HG03097 (cell line): Measurements from ENCODE around the gene SLCO3A1.

Experiments
- ATAC-seq: cut with Tn5 transposase; IDR thresholded peaks from one replicate; pipeline ENCODE4 v1.9.1; 2021; ENCODE audit not compliant: unreplicated experiment, low FRiP score

Gene SLCO3A1

DNA sequence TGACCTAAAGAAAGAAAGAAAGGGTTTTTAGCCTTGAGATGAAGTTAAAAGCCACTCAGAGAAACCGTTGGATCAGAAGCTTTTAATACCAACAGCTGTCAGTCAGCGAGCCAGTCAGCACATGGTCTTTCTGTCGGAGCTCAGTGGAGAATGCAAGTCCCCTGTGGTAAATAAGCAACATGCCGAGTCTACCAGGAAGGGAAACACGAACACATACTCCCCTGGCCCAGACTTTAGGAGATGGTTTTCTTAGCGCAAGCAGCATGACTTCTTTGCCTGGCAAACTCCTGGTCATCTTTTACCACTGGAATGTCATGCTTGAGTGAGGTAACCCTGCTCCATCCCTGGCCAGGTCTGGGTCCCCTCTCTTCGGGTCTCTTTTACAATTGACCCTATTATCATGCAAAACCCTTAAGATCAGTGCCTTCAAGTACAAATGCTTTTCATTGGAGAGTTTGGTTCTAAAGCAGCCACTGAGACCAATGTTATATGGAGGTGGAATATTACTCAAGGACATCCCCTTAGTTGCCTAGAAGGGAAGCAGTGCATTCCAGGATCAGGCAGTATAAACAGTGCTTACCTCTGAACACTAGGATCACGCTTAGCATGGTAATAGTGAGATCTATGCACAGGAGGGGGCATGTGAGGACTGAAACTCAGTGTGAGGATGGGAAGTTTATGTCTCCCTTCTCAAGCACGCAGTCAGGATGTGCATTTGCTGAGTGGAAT, 28.2 kb downstream of the SLCO3A1 start:
- ATAC-seq, result no peak

DNA sequence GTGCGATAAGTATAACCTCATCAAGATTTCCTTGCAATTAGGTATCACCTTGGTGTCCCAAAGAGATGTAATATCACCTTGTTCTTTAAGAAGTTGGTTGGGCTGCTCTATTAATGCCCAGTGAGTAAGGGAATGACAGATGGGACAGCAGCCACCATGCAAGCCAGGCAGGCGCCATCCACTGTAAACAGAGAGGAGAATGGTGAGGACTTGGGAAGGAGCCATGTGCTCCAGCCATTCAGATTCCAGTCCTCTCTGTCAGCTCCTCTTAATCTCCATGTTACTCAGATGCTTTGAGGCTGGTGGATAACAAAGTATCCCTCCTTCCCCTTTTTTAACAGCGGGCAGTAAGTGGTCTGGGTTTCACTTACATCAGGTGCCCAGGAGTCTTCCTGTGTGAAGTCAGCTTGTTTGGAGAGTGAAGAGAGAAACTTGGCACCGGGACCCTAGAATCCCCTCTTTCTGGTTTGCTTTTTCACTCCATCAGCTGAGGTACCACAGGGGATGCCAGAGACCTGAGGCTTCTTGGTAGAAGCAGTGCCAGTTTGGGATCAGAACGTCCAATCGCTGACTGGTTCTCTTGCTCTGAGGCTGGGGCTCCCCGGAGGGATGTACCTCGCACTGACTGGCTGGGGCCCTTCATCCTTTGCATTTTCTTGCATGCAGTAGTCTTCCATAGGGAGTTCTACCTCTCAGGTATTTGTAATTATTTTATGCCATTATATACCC, 29.5 kb downstream of the SLCO3A1 start:
- no peak for ATAC-seq

DNA sequence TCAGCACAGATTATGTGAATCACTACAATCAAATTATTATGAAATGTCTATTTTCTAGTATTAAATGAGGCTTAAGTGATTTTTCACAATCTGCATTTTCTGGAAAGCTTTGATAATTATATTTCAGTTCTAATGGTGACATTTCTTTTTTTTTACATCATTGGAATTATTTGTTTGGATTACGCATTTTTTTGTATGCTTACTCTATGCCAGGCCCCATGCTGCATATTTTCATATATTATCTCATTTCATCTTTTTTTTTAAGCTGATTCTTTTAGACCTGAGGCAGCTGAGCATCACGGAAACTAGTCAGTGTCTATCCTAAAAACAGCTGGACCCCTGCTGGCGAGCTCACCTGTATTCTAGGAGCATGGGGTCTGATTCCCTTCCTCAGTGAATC, 31.1 kb downstream of the SLCO3A1 start:
- no peak for ATAC-seq

DNA sequence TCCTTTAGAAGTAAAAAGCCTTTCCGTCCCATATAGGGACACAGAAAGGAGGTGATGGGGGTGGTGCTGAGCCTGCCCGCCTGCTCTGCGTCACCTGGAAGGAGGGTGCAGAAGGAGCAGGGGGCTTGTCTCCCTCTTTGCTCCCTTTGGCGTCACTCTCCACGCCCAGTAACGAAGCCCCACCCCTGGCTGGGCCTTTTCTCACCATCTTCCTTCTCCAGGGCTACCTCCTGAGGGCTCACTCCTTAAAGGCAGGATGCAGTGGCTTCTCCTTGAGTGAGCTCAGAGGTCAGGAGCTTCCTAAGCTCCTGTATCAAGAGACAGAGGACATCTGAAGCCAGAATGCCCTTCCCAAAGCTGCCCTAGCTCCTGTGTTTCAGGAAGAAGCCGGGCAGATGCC, 31.5 kb downstream of the SLCO3A1 start:
- ATAC-seq, result no peak

- ATAC-seq, result no peak
Measured at GRCh38 chr15:91885714-91886270, 32.3 kb downstream of the SLCO3A1 start.

- ATAC-seq, result no peak
Measured at GRCh38 chr15:91886878-91887277, 33.4 kb downstream of the SLCO3A1 start.

- no peak for ATAC-seq
Measured at GRCh38 chr15:91887321-91887720, 33.8 kb downstream of the SLCO3A1 start.

DNA sequence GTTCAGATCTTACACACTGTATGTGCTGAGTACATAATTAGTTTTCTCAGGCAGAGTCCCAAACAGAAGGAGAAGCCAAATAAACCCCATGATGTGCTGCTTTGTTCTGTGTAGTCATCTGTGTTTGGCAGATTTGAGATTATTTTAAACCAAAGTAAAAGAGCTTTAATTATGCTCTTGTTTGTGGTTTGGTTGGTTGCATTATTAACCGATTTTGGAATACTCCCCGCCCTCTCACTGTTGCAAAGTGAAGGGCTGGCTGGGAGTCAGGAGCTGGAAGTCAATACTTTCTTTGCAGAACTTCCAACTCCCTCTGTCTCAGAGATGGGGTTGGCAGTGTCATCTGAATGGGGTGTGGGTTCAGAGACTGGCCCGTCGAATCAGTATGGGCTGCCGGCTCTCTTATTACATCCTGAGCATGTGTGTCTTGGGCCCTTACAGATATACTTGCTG, 34.4 kb downstream of the SLCO3A1 start:
- ATAC-seq, result no peak

DNA sequence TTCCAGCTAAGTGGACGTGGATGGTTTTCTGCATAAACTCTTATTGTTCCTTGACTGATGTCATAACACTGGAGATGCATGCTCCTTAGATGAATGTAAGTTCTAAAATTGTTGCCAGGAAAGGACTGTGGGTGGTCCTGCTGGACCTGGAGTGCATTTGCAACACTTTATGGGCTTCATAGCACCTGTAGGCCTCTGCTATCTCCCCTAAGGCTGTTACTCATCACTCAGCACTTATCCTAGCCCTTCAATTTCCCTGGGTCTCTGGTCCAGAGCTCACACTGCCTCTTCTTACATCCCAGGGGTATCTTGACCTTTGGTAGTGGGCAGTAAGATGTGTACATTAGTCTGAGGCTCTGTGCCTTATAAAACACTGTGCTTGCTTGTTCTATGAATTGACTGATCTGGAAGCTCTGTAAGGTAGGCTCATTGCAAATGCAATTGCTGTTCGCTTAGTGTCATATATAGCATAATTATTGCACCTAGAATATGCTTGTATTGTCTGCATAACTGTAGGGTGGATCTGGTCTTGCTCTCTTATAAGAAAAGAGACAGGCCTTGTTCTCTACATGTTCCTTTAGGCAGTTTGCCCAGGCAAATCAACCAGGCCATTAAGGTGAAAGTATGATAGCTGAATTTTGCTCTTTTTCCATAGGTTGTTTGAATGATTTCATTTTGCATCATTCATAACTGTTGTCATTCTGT, 35.8 kb downstream of the SLCO3A1 start:
- ATAC-seq, result no peak

DNA sequence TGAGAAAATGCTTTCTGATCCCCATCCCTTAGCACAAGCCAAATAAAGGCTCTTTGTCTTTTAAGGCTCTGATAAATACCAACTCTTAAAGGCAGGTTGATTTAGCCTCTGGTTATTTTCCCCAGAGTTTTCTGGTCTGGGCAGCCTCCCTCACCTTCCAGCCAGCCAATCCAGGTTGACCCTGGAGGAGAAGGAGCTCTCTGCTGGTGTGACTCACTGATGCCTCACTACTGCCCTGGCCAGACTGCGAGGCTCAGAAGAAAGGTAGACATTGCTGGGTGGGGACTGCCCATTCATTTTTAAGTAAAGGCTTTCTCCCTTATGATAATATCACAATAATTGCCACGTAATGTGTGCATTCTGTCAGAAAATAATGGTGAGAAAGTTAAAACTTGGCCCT, 37.1 kb downstream of the SLCO3A1 start:
- no peak for ATAC-seq

DNA sequence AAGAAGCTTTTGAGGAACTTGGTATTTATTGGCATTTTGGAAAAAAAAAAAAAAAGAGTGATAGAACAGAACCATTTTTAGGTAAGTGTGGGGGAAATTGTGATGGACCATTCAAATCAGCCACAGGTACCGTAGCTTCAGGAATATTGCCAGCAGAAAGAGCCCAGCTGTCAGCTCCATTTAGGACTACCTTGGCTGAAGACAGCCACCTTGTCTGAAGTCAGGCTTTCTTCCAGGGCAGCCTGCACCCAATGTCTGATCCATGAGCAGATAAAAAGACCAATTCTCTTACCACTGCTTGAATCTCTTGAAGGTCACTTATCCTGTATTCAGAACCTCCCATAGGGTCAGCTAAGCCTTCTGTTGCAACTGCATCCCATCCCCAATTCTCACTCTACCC, 37.6 kb downstream of the SLCO3A1 start:
- no peak for ATAC-seq

- ATAC-seq, result no peak
Measured at GRCh38 chr15:91891788-91892345, 38.4 kb downstream of the SLCO3A1 start.

GRCh38 chr15:91892436-91892835, 38.9 kb downstream of the SLCO3A1 start:
- no peak for ATAC-seq

- no peak for ATAC-seq
Measured at GRCh38 chr15:91894606-91895005, 41.1 kb downstream of the SLCO3A1 start.

DNA sequence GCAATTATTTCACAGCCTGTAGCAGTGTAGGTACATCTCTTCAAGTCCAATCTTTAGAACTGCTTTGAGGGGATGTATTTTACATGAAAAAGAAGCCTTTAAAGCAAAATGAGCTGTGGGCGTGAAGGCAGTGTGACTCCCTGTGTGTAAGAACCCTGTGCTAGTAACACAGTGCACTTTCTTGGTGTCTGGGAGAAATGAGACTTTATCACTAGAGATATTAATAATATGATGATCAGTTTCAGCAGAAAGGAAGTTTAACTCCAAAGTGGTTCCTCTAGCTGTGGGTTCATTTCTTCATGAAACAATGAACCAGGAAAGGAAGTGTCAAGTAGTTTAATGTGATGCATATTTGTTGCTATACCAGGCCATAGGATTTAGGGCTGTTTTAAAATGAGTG, 41.5 kb downstream of the SLCO3A1 start:
- no peak for ATAC-seq

DNA sequence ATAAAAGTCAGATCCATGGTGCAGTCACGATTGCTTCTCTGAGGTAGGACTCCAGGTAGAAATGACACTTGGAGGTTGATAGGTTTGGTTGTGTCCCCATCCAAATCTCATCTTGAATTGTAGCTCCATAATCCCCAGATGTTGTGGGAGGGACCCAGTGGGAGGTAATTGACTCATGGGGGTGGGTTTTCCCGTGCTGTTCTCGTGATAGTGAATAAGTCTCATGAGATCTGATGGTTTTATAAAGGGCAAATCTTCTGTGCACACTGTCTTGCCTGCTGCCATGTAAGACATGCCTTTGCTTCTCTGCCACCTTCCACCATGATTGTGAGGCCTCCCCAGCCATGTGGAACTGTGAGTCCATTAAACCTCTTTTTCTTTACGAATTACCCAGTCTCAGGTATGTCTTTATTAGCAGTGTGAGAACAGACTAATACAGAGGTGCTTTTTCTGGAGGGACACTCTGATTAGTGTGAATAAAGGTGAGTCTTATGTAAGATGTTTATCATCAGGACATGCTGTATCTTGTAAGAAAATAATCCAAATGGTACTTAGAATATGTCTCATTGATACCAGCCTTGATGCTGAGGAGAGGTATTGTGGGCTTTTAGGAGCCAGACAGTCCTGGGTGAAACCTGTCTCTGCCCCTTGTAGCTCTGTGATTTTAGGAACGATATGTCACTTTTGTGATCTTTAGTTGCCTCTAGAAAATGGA, 43.0 kb downstream of the SLCO3A1 start:
- no peak for ATAC-seq

GRCh38 chr15:91897585-91898372, 44.3 kb downstream of the SLCO3A1 start:
- ATAC-seq, result no peak

DNA sequence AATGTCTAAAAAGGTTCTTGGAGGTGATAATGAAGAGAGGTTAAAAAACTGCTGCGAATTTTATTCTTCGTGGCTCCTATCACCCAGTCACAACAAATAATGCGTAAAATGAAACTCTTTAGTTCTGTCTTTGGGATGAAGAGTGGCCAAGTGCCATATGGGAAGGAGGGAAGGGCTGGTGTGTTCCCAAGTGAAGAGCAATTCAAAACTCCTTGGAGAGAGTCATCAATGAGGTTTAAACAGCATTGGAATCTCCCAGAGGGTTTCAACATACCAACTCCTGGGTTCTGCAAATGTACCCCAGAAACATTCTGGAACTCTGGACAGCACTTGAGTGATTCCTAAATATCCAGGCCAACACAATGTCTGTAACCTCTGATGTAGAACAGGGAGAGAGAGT, 45.3 kb downstream of the SLCO3A1 start:
- ATAC-seq, result no peak

DNA sequence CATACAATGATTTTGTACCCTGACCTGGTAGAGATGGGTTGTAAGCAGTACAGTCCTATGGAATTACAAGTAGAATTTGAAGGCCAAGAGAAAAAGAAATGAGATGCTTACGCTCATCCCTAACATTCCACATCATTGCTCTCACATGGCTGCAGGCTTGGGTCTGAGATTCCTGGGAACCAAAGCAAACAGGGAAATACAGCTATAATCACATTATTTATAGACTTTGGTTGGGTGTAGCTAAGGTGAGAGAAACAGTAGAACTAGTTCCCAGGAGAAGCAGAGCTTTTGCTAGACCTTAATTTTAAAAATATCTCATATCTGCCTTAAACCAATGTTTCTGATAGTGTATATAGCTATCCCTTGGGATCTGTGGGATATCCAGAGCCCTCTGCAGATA, 51.4 kb downstream of the SLCO3A1 start:
- no peak for ATAC-seq

DNA sequence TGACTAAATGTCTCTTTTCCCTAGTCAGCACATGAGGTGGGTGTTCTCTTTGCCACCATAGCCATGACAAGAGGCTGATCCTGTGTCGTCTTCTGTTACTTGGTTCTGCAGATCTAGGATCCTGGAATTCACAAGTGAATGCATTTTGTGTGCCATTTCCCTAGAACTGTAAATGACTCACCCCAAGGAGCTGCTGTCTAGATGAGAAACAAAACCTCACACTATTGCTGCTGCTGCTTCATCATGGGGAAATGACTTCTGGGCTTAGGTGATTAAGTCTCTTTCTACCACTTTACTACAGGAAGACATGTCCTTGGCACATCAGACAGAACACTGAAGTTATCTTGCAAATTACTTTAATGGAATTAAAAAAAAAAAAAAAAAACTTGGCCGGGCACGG, 54.9 kb downstream of the SLCO3A1 start:
- no peak for ATAC-seq
